GM12873 (cell line): ENCODE measurements around the gene DRAXIN.

Experiments
- CTCF ChIP-seq: IDR thresholded peaks from 2 replicates; pipeline ENCODE4 v1.5.1; 2012; ENCODE audit warnings: low read depth, mild to moderate bottlenecking, moderate library complexity, low read length, control low read depth; ENCODE audit not compliant: insufficient read depth; ENCODE audit errors: missing control alignments

DRAXIN gene

GRCh38 chr1:11769274-11769673 is 77.8 kb downstream of the DRAXIN start:
- no peak for TF ChIP-seq CTCF

- no peak for TF ChIP-seq CTCF
Measured at GRCh38 chr1:11770011-11770410, 78.5 kb downstream of the DRAXIN start.

GRCh38 chr1:11771481-11772043 is 80.1 kb downstream of the DRAXIN start:
- no peak for TF ChIP-seq CTCF

- TF ChIP-seq CTCF: no peak
Measured at GRCh38 chr1:11772458-11772857, 80.9 kb downstream of the DRAXIN start.

- TF ChIP-seq CTCF: no peak
Measured at GRCh38 chr1:11774753-11775152, 83.2 kb downstream of the DRAXIN start.
